BLaER1 (cell line): ENCODE results near the gene GUCA2A.
A peak's percentile ranks its signal among the peaks of the same experiment; 100 is the strongest.

Experiments used
- H3K27ac ChIP-seq: shearing (Covaris generic); formaldehyde crosslinking; 2 replicates; pipeline ENCODE4 v1.8.1; 2022
- H3K27me3 ChIP-seq: shearing (Covaris generic); formaldehyde crosslinking; 2 replicates; pipeline ENCODE4 v1.8.1; 2022
- H3K36me3 ChIP-seq: shearing (Covaris generic); formaldehyde crosslinking; 2 replicates; pipeline ENCODE4 v1.8.1; 2022
- H3K4me1 ChIP-seq: shearing (Covaris generic); formaldehyde crosslinking; 2 replicates; pipeline ENCODE4 v1.8.1; 2022
- H3K4me2 ChIP-seq: shearing (Covaris generic); formaldehyde crosslinking; 2 replicates; pipeline ENCODE4 v1.8.1; 2022
- H3K4me3 ChIP-seq: shearing (Covaris generic); formaldehyde crosslinking; 2 replicates; pipeline ENCODE4 v1.8.1; 2022
- H3K9ac ChIP-seq: shearing (Covaris generic); formaldehyde crosslinking; 2 replicates; pipeline ENCODE4 v1.8.1; 2022
- H3K9me3 ChIP-seq: shearing (Covaris generic); formaldehyde crosslinking; 2 replicates; pipeline ENCODE4 v1.8.1; 2022
- H4K20me1 ChIP-seq: shearing (Covaris generic); formaldehyde crosslinking; 2 replicates; pipeline ENCODE4 v1.8.1; 2022
- Cebpa-rat ChIP-seq: shearing (Covaris generic); IDR thresholded peaks from 2 replicates; pipeline ENCODE4 v1.8.1; 2022

Gene GUCA2A

GRCh38 chr1:42192106-42192505, 27.6 kb upstream of the GUCA2A start:
- Histone ChIP-seq H3K27me3 (no peaks in the 10 kb centered on the region), H3K9ac (no peak overlapping the region), H3K36me3 (peaks cover 86% of the 10 kb centered on the region), H3K4me2 (no peak overlapping the region), H3K4me1 (no peaks in the 10 kb centered on the region), H3K27ac (no peak overlapping the region), H3K4me3 (no peak overlapping the region), H4K20me1 (peaks cover 11% of the 10 kb centered on the region; the same call in 1 of the 2 replicates), H3K9me3 (no peaks in the 10 kb centered on the region)
- no peak for TF ChIP-seq Cebpa-rat

- H3K9ac ChIP-seq = no peak overlapping the region
- H4K20me1 ChIP-seq = peaks cover 11% of the 10 kb centered on the region; the same call in 1 of the 2 replicates
- no peaks in the 10 kb centered on the region for H3K9me3 ChIP-seq
- H3K4me1 ChIP-seq = no peaks in the 10 kb centered on the region
- peaks cover 86% of the 10 kb centered on the region for H3K36me3 ChIP-seq
- no peak overlapping the region for H3K27ac ChIP-seq
- no peak for TF ChIP-seq Cebpa-rat
- no peak overlapping the region for H3K4me3 ChIP-seq
- no peak overlapping the region for H3K4me2 ChIP-seq
- no peaks in the 10 kb centered on the region for H3K27me3 ChIP-seq
Observed at GRCh38 chr1:42191319-42191718, 26.8 kb upstream of the GUCA2A start.

- H3K4me2 ChIP-seq = no peak overlapping the region
- H3K27me3 ChIP-seq = no peaks in the 10 kb centered on the region
- H3K4me1 ChIP-seq = no peaks in the 10 kb centered on the region
- no peak overlapping the region for H3K4me3 ChIP-seq
- peaks cover 11% of the 10 kb centered on the region; the same call in 1 of the 2 replicates for H4K20me1 ChIP-seq
- no peak overlapping the region for H3K9ac ChIP-seq
- H3K9me3 ChIP-seq = no peaks in the 10 kb centered on the region
- no peak overlapping the region for H3K27ac ChIP-seq
- TF ChIP-seq Cebpa-rat = no peak
- peaks cover 86% of the 10 kb centered on the region for H3K36me3 ChIP-seq
Observed at GRCh38 chr1:42189931-42190853, 25.6 kb upstream of the GUCA2A start.

GRCh38 chr1:42186152-42186551, 21.6 kb upstream of the GUCA2A start:
- Histone ChIP-seq H3K27me3 (no peaks in the 10 kb centered on the region), H3K36me3 (peaks cover 88% of the 10 kb centered on the region), H3K27ac (no peak overlapping the region)

GRCh38 chr1:42184616-42185015, 20.1 kb upstream of the GUCA2A start:
- no peak overlapping the region for H3K27ac ChIP-seq
- peaks cover 15% of the 10 kb centered on the region for H3K4me1 ChIP-seq
- H3K9me3 ChIP-seq = no peaks in the 10 kb centered on the region
- no peaks in the 10 kb centered on the region for H3K27me3 ChIP-seq
- H3K4me3 ChIP-seq = no peak overlapping the region
- no peak overlapping the region for H3K4me2 ChIP-seq
- peaks cover 5% of the 10 kb centered on the region; the same call in 1 of the 2 replicates for H4K20me1 ChIP-seq
- H3K9ac ChIP-seq = no peak overlapping the region
- peaks cover 78% of the 10 kb centered on the region for H3K36me3 ChIP-seq
- TF ChIP-seq Cebpa-rat = no peak

More at GRCh38 chr1:42186152-42186551, 21.6 kb upstream of the GUCA2A start:
- Histone ChIP-seq H4K20me1 (peaks cover 3% of the 10 kb centered on the region; the same call in 1 of the 2 replicates), H3K9me3 (no peaks in the 10 kb centered on the region), H3K9ac (no peak overlapping the region), H3K4me3 (no peak overlapping the region), H3K4me2 (no peak overlapping the region), H3K4me1 (no peaks in the 10 kb centered on the region; the same call in 1 of the 2 replicates)
- TF ChIP-seq Cebpa-rat = no peak

GRCh38 chr1:42183957-42184268, 19.4 kb upstream of the GUCA2A start:
- Histone ChIP-seq H3K9me3 (no peaks in the 10 kb centered on the region), H3K4me3 (no peak overlapping the region), H3K9ac (no peak overlapping the region), H3K27me3 (no peaks in the 10 kb centered on the region), H3K27ac (no peak overlapping the region), H4K20me1 (peaks cover 8% of the 10 kb centered on the region; the same call in 1 of the 2 replicates), H3K4me1 (peaks cover 22% of the 10 kb centered on the region), H3K36me3 (peaks cover 71% of the 10 kb centered on the region), H3K4me2 (no peak overlapping the region)
- TF ChIP-seq Cebpa-rat = no peak

GRCh38 chr1:42183210-42183956, 18.8 kb upstream of the GUCA2A start:
- Histone ChIP-seq H3K9ac (no peak overlapping the region), H3K4me3 (no peak overlapping the region), H3K27ac (no peak overlapping the region), H3K27me3 (no peaks in the 10 kb centered on the region), H3K4me2 (no peak overlapping the region), H4K20me1 (peaks cover 14% of the 10 kb centered on the region; the same call in 1 of the 2 replicates), H3K9me3 (no peaks in the 10 kb centered on the region), H3K4me1 (peaks cover 28% of the 10 kb centered on the region), H3K36me3 (peaks cover 67% of the 10 kb centered on the region)
- TF ChIP-seq Cebpa-rat = no peak

GRCh38 chr1:42181687-42182086, 17.1 kb upstream of the GUCA2A start:
- Histone ChIP-seq H3K27me3 (no peaks in the 10 kb centered on the region), H3K4me3 (no peak overlapping the region), H3K4me2 (no peak overlapping the region), H3K27ac (no peak overlapping the region), H3K36me3 (peaks cover 52% of the 10 kb centered on the region), H4K20me1 (peaks cover 14% of the 10 kb centered on the region; the same call in 1 of the 2 replicates), H3K9ac (no peak overlapping the region), H3K4me1 (peaks cover 40% of the 10 kb centered on the region), H3K9me3 (no peaks in the 10 kb centered on the region)
- TF ChIP-seq Cebpa-rat = no peak

GRCh38 chr1:42179900-42180329, 15.4 kb upstream of the GUCA2A start:
- H3K36me3 ChIP-seq = peaks cover 48% of the 10 kb centered on the region
- H3K4me3 ChIP-seq = no peak overlapping the region
- H3K4me2 ChIP-seq = peak overlapping the region; percentile 64
- H3K9ac ChIP-seq = peak overlapping the region; percentile 17; the same call in 1 of the 2 replicates
- no peak for TF ChIP-seq Cebpa-rat
- H3K27ac ChIP-seq = peak overlapping the region; percentile 57
- no peaks in the 10 kb centered on the region for H3K27me3 ChIP-seq
- peaks cover 14% of the 10 kb centered on the region; the same call in 1 of the 2 replicates for H4K20me1 ChIP-seq
- H3K4me1 ChIP-seq = peaks cover 40% of the 10 kb centered on the region
- no peaks in the 10 kb centered on the region for H3K9me3 ChIP-seq
